Astrocyte of the spinal cord (primary cell): ENCODE data around the gene SPOCD1.

Experiments used
- DNase-seq: peaks from one replicate; pipeline ENCODE4 v3.0.0; 2011; ENCODE audit warnings: low read depth, low spot score
- H3K4me3 ChIP-seq: 2 replicates; pipeline ENCODE4 v1.5.1; 2011; ENCODE audit warnings: low read depth, mild to moderate bottlenecking, low read length, moderate library complexity
- CTCF ChIP-seq: IDR thresholded peaks from 2 replicates; pipeline ENCODE4 v1.5.1; 2012; ENCODE audit warnings: low read depth, mild to moderate bottlenecking, low read length, inconsistent platforms
- in situ Hi-C: cut with HindIII; loops from 2 replicates; pipeline ENCODE4 v1.10.0; 2017; ENCODE audit warnings: low sequenced_read_pairs

SPOCD1 gene

GRCh38 chr1:31802190-31803150 lies 13.4 kb downstream of the SPOCD1 start:
- peak; percentile 39 for DNase-seq
- H3K4me3 ChIP-seq: no peak overlapping the region
- in situ Hi-C loops: no loop called here
- TF ChIP-seq CTCF: no peak

GRCh38 chr1:31801458-31801857 lies 14.4 kb downstream of the SPOCD1 start:
- in situ Hi-C loops: no loop called here
- DNase-seq: no peak
- TF ChIP-seq CTCF: no peak
- no peak overlapping the region for H3K4me3 ChIP-seq

- in situ Hi-C loops: no loop called here
- no peak overlapping the region for H3K4me3 ChIP-seq
- TF ChIP-seq CTCF: no peak
- DNase-seq: no peak
Measured at GRCh38 chr1:31800674-31800967, 15.2 kb downstream of the SPOCD1 start.

GRCh38 chr1:31799895-31800673 lies 15.7 kb downstream of the SPOCD1 start:
- in situ Hi-C loops: no loop called here
- no peak overlapping the region for H3K4me3 ChIP-seq
- no peak for TF ChIP-seq CTCF
- DNase-seq: no peak

- TF ChIP-seq CTCF: no peak
- in situ Hi-C loops: no loop called here
- no peak for DNase-seq
- H3K4me3 ChIP-seq: no peak overlapping the region
Measured at GRCh38 chr1:31799196-31799894, 16.5 kb downstream of the SPOCD1 start.

- peak overlapping the region; percentile 54 for H3K4me3 ChIP-seq
- TF ChIP-seq CTCF: no peak
- peak; percentile 80 for DNase-seq
- in situ Hi-C loops: no loop called here
Measured at GRCh38 chr1:31798433-31799195, 17.2 kb downstream of the SPOCD1 start.
